ENCODE results near the gene KRTAP4-11.

DNA sequence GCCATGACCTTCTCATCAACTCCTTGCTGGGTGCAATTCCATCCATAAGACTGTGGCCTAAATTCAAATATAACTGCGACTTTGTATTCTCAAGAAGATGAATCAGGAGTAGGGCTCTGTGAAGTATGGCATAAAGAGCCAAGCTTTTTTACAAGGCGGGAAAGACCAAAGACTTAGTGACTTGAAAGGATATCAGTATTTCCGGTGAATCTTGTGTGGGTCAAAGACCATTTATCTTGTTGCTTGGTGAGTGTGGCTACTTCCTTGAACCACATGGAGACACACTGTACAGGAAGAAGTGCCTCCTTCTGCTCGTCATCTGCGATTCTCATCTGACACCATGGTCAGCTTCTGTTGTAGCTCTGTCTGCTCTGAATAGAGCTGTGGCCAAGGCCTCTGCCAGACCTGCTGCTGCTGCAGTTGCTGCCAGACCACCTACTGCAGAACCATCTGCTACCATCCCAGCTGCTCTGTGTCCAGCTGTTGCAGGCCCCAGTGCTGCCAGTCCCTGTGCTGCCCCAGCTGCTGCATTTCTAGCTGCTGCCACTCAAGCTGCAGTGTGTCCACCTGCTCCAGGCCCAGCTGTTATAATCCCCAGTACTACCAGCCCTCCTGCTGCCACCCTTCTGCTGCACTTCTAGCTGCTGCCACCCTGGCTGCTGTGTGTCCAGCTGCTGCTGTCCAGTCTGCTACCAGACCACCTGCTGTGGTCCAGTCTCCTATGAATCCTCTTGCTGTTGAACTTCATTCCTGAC is 46.4 kb downstream of the KRTAP4-11 start:
- TF ChIP-seq, protein P1, sequence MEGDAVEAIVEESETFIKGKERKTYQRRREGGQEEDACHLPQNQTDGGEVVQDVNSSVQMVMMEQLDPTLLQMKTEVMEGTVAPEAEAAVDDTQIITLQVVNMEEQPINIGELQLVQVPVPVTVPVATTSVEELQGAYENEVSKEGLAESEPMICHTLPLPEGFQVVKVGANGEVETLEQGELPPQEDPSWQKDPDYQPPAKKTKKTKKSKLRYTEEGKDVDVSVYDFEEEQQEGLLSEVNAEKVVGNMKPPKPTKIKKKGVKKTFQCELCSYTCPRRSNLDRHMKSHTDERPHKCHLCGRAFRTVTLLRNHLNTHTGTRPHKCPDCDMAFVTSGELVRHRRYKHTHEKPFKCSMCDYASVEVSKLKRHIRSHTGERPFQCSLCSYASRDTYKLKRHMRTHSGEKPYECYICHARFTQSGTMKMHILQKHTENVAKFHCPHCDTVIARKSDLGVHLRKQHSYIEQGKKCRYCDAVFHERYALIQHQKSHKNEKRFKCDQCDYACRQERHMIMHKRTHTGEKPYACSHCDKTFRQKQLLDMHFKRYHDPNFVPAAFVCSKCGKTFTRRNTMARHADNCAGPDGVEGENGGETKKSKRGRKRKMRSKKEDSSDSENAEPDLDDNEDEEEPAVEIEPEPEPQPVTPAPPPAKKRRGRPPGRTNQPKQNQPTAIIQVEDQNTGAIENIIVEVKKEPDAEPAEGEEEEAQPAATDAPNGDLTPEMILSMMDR (IDR thresholded peaks at IDR 0.05), result no peak
- TF ChIP-seq ELF1 (IDR thresholded peaks at IDR 0.05) (no peak), YY1 (IDR thresholded peaks at IDR 0.05; ENCODE audit: low read depth) (no peak), EZH2phosphoT487 (IDR thresholded peaks at IDR 0.05; ENCODE audit: borderline replicate concordance, low read depth) (no peak), GATA2 (CRISPR knock-in tag; IDR thresholded peaks at IDR 0.05) (no peak), RFX5 (IDR thresholded peaks at IDR 0.05; ENCODE audit: low read length) (no peak), SIN3A (IDR thresholded peaks at IDR 0.05; ENCODE audit: borderline replicate concordance, low read depth, low read length) (no peak), NFIC (IDR thresholded peaks at IDR 0.05; ENCODE audit: borderline replicate concordance) (no peak), POLR2AphosphoS5 (IDR thresholded peaks at IDR 0.05; ENCODE audit: low read depth, low read length) (no peak), NRF1 (IDR thresholded peaks at IDR 0.05; ENCODE audit: low read depth, low read length) (no peak)
- TF ChIP-seq, protein P2, sequence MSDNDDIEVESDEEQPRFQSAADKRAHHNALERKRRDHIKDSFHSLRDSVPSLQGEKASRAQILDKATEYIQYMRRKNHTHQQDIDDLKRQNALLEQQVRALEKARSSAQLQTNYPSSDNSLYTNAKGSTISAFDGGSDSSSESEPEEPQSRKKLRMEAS (IDR thresholded peaks at IDR 0.05; ENCODE audit: low read depth), result no peak
- TF ChIP-seq, protein P3, sequence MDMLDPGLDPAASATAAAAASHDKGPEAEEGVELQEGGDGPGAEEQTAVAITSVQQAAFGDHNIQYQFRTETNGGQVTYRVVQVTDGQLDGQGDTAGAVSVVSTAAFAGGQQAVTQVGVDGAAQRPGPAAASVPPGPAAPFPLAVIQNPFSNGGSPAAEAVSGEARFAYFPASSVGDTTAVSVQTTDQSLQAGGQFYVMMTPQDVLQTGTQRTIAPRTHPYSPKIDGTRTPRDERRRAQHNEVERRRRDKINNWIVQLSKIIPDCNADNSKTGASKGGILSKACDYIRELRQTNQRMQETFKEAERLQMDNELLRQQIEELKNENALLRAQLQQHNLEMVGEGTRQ (IDR thresholded peaks at IDR 0.05; ENCODE audit: borderline replicate concordance, low read depth, low read length), result no peak
- TF ChIP-seq, protein P4, sequence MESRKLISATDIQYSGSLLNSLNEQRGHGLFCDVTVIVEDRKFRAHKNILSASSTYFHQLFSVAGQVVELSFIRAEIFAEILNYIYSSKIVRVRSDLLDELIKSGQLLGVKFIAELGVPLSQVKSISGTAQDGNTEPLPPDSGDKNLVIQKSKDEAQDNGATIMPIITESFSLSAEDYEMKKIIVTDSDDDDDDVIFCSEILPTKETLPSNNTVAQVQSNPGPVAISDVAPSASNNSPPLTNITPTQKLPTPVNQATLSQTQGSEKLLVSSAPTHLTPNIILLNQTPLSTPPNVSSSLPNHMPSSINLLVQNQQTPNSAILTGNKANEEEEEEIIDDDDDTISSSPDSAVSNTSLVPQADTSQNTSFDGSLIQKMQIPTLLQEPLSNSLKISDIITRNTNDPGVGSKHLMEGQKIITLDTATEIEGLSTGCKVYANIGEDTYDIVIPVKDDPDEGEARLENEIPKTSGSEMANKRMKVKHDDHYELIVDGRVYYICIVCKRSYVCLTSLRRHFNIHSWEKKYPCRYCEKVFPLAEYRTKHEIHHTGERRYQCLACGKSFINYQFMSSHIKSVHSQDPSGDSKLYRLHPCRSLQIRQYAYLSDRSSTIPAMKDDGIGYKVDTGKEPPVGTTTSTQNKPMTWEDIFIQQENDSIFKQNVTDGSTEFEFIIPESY (IDR thresholded peaks at IDR 0.05; ENCODE audit: borderline replicate concordance, low read depth), result no peak

Measured in SK-N-SH (cell line).